ENCODE measurements around the gene PLCL1.
"Not testable (repeated sequence)": the region's sequence is repeated elsewhere in the genome, so short reads cannot be mapped to it uniquely, and the experiment has no call there.

The PLCL1 gene

DNA sequence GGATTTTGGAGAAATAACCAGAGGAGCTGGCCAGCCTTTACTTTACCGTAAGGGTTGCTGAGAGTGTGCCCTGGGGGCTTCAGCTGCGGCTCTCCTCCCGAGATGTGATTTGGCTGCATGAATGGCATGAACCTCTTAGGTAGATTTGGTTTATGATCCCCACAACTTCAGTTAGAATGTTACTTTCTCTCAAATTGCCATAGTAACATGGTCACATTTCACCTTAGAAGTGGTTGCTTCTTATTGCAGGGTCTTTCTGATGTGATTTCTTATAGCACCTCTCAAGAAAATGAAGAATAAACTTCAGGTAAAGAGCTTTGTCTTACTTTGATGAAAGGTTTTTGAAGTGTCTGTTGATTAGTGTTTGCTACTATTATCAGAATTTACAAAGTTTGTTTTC lies 5.6 kb downstream of the PLCL1 start:
- DNase-seq (ENCODE audit: low read depth in 2 of 2), result no peak

GRCh38 chr2:197810491-197810890 lies 6.1 kb downstream of the PLCL1 start:
- DNase-seq (ENCODE audit: low read depth in 2 of 2), result no peak

DNA sequence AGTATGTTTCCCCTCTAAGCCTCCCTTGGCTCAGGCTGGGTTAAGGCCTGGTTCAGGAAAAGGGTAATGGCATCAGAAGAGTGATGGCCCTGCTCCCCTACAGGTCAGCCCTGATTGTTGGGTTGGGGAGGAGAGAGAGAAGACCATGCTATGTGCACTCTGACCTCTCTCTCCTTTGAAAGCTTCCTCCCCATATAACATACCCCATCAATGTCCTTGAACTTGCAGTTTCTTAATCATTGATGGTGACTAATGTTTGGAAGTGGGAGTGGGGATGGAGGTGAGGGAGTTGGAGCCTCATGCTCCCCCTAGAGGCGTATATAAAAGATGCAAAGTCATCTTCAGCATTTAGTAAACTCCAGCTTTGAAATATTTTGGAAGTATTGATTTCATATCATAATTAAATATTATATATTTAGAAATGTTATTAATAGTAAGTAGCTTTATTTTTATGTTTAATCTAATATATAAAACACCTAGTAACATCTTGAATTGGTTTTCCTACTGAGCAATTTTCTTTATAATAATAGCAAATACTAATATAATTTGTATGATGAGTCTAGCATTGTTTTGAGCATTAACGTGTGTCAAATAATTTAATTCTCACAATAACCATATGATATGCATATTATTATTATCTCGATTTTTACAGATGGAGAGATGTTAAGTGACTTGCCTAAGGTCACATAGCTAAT lies 8.8 kb downstream of the PLCL1 start:
- DNase-seq (ENCODE audit: low read depth in 2 of 2), result no peak

DNA sequence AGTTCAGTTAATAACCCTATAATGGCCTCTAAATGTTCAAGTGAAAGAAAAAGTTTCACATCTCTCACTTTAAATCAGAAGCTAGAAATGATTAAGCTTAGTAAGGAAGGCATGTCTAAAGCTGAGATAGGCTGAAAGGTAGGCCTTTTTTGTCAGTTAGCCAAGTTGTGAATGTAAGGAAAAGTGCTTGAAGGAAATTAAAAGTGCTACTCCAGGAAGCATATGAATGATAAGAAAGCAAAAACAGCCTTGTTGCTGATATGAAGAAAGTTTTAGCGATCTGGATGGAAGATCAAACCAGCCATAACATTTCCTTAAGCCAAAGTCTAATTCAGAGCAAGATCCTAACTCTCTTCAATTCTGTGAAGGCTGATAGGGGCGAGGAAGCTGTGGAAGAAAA lies 10.1 kb downstream of the PLCL1 start:
- DNase-seq (ENCODE audit: low read depth in 2 of 2), result no peak

DNA sequence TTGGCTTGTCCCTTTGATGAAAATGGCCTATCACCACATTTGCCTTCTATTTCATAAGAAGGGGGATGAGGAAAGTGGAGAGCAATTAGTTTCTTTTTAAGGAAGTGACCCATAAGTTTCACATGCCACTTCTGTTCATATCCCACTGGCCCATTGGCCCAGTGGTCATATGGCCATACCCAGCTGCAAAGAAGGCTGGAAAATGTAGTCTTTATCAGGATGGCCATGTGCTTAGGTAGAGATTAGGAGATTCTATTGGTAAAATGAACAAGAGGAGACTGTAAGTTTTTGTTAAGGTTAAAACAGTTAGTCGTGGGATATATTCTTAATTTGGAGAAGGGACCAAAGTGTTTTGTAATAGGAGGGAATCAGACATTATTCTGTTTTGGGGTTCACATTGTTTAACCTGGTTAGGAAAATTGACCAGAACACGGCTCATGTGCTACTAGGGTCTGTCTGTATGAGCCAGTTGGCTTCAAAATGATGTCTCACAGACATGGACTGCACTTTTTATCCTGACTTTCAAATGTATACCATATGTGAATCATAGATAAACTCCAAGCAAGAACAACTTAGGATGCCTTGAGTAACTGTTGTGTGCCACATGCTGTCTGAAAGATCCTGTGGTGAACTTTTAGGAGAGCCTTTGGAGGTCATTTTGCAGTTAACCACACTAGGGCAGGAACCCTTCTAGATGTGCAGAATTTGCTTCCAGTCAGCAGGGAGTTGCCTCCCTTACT lies 17.3 kb downstream of the PLCL1 start:
- no peak for DNase-seq (ENCODE audit: low read depth in 2 of 2)

DNA sequence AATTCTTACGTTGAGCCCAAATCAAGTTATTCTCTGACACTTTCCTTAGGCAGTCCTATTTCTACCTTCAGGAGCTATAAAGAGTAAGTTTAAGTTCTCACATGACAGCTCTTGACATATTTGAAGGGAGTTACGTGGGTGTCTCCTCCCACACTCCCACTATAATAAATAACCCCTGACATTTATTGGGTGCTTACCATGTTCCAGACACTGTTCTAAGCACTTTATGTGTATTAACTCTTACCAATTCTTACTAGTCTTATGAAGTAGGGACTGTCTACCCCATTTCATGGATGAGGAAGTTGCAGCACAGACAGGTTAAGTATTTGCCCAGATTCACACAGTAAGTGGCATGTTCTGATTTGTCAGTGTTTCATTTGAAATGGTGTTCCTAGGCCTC lies 17.9 kb downstream of the PLCL1 start:
- DNase-seq (ENCODE audit: low read depth in 2 of 2), result no peak

DNA sequence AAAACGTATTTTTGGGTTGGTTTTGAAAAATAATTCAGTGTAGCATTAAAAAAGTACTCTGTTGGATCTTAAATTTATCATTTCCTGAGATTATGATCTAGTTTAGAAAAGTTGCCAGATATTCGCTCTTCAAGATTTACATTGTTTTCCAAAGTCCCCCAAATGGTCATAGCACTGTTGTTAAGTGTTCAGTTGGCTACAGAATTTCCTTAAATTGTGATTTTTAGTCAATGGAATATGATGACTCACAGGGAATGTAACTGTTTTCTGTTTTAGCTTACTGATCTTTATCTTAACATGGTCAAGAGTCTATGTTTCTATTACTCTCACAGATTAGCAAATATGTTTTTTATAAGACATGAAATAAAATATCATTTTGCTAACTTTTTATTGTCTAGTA lies 23.2 kb downstream of the PLCL1 start:
- no peak for DNase-seq (ENCODE audit: low read depth in 2 of 2)

DNA sequence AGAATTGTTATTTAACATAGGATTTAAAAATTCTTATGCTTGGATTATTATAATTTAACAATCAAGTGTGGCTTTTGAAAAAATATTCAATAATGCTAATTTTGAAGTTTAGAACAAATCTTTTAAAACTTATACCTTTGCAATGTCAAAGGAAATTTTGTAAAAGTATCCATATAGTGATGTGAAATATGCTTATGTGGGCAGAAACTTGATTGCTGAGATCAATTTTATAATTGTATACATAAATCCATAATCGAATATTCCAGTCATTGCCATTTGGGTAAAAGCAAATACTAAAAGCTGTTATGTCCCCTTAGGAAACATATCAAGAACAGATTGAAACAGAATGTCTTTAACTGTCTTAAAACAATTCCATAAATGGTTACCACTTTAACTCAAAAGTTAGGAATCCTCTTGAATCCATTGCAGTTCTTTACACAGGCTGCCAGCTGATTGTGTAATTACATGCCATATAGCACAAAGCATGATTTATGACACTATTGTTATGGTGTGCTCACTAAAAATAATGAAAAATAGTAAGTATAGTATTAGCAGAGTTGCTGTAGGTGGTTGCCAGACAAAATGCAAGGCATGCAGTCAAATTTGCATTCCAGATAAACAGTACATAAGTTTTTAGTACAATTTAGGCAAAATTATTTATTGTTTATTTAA lies 24.2 kb downstream of the PLCL1 start:
- DNase-seq (ENCODE audit: low read depth in 2 of 2), result no peak

DNA sequence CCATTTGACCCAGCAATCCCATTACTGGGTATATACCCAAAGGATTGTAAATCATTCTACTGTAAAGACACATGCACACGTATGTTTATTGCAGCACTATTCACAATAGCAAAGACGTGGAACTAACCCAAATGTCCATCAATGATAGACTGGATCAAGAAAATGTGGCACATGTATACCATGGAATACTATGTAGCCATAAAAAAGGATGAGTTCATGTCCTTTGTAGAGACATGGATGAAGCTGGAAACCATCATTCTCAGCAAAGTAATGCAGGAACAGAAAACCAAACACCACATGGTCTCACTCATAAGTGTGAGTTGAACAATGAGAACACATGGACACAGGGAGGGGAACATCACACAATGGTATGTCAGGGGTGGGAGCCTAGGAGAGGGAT lies 30.4 kb downstream of the PLCL1 start:
- DNase-seq (ENCODE audit: low read depth in 2 of 2), result not testable (repeated sequence)

GRCh38 chr2:197835293-197835692 lies 30.9 kb downstream of the PLCL1 start:
- DNase-seq (ENCODE audit: low read depth in 2 of 2), result no peak

GRCh38 chr2:197838036-197838435 lies 33.6 kb downstream of the PLCL1 start:
- no peak for DNase-seq (ENCODE audit: low read depth in 2 of 2)

- DNase-seq (ENCODE audit: low read depth in 2 of 2), result no peak
Measured at GRCh38 chr2:197838579-197838978, 34.2 kb downstream of the PLCL1 start.

GRCh38 chr2:197839327-197839726 lies 34.9 kb downstream of the PLCL1 start:
- DNase-seq (ENCODE audit: low read depth in 2 of 2), result no peak

DNA sequence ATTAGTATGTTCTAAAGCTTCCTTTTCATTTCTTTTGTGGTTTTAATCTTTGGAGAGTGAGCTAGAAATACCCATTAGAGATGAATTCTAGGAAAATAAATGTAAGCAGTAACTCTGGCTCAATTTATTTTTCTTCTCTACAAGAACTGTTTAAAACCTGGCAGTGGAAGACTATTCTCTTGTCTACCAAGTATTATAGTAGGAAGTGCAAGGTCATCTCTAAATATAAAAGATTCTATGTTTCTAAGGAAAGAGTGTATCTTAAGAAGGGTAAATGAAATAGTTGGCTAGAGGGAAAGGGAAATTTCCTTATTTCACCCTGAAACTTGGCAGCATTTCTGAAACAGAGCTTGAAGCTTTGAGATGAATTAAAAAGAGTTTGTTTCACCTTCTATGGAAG lies 35.5 kb downstream of the PLCL1 start:
- no peak for DNase-seq (ENCODE audit: low read depth in 2 of 2)

- DNase-seq (ENCODE audit: low read depth in 2 of 2), result no peak
Measured at GRCh38 chr2:197846128-197846527, 41.7 kb downstream of the PLCL1 start.

DNA sequence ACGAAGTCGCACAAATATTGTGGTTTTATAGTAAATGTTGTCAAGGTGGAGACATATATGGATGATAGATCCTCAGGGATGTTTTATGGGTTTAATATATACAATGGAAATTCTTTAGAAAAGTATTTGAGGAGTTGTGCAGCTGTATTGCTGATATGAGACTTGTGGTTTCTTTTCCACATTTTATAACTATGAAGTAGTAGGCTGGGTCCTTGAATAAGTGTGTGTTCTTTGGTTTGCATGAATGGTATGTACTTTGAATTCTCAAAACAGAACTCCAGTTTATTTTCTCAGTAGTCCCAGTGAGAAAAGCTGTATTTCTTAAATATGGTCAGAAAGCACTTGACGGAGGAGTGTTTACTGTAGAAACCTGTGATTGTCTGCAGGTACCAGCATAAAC lies 42.4 kb downstream of the PLCL1 start:
- DNase-seq (ENCODE audit: low read depth in 2 of 2), result no peak

DNA sequence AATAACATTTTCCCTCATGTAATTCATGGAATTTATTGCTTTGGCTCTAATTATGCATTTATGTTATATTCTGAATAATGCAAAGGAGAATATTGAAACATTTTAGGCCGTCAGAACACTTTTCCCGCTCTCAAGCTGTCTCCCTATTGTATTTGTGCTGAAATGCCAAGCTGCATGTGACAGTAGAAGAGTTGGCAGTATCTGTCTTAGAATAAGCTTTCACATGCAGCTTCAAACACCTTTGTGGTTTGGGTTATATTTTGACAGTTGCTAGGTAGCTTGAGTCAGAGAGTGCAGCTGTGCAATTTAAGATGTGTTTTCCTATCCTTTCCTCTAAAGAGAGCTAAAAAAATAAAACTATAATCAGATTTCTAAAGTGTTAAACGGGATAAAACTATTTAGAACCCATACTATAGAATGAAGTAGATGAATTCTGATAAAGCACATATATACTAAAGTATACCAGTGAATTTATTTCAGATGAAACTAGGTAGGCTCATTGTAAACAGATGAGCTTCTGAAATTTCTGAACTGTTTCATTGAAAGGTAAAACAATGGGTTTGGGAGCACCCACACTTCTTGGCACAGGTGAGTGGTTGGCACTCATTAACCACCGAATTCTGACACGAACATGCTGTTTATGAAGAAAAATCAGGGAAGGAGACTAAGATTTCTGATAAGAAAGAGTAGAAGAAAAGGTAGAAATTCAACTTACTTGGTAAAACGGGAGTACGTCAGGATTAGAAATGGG lies 43.4 kb downstream of the PLCL1 start:
- DNase-seq (ENCODE audit: low read depth in 2 of 2), result no peak

DNA sequence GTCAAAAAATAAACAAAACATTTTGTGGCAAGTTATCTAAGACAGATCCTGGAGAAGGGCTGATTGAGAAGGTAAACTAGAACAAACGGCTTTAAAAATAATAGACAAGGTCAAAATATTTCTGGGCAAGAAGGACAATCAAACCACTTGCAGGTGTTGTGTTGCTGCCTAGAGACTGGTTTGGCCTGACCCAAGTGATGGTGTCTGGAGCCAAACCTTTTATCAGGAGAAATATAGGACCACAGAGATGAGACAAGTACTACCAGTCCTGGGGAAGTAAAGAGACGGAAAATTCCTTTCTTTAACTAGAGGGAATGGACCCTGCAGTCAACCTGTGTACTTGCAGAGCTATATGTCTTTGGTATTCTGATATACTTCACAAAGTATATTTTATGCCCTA lies 44.2 kb downstream of the PLCL1 start:
- DNase-seq (ENCODE audit: low read depth in 2 of 2), result no peak

- DNase-seq (ENCODE audit: low read depth in 2 of 2), result no peak
Measured at GRCh38 chr2:197850882-197851450, 46.6 kb downstream of the PLCL1 start.

DNA sequence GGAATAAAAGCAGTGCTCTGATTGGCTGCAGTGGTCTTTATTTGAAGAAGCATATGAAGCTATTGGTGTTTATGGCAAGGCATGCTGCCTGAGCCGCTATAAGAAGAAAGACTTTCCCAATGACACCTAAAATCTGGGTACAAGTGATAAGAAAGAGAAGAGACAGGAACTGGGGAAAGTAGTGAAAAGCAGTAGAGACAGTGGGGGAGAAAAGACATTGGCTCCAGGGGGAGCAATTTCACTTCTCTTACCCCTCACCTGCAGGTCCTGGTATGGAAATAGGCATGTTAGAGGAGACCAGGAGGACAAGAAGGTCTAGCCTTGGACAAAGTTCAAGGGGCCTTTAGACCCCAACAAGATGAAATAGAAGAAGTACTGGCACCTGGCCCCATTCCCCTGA lies 47.1 kb downstream of the PLCL1 start:
- no peak for DNase-seq (ENCODE audit: low read depth in 2 of 2)

GRCh38 chr2:197852108-197852507 lies 47.7 kb downstream of the PLCL1 start:
- no peak for DNase-seq (ENCODE audit: low read depth in 2 of 2)

DNA sequence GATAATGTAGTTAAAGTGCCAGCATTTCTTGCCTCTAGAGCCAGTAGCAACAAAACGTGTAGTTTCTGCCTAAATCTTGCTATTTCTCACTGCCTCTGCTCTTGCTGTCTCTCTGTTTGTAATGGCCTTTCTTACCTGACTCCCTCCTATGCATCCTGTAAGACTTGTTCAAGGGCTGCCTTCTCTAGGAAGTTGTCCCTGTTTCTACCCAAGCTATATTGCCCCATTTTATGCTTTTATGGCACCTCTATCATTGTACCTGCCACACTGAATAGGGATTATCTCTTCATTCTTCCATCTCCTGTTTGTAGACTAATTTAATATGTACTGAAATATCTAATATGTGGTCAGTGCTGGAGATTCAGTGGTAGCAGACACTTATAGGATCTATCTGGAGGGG lies 49.2 kb downstream of the PLCL1 start:
- DNase-seq (ENCODE audit: low read depth in 2 of 2), result no peak

Data from stimulated activated CD8-positive, alpha-beta memory T cell treated with anti-CD3 and anti-CD28 coated beads, Interleukin-15, amount 100 ng/mL, for 48 hours (primary cell).